Endothelial cell (in vitro differentiated cells): ENCODE data around the gene CLDN20. TPM values are rescaled to one million over a fixed set of nuclear protein-coding genes. Genes with fewer than 3 reads are reported as not detected.

ENCODE experiments used
- DNase-seq: peaks from one replicate; pipeline ENCODE4 v3.0.0; 2021; ENCODE audit warnings: low spot score
- H3K27ac Mint-ChIP-seq: one replicate; pipeline ENCODE4 v1.8.0; 2021; ENCODE audit warnings: mixed read lengths, inconsistent platforms; ENCODE audit not compliant: unreplicated experiment
- H3K27me3 Mint-ChIP-seq: one replicate; pipeline ENCODE4 v1.8.0; 2021; ENCODE audit warnings: mild to moderate bottlenecking, moderate library complexity, mixed read lengths, inconsistent platforms; ENCODE audit not compliant: unreplicated experiment
- H3K36me3 Mint-ChIP-seq: one replicate; pipeline ENCODE4 v1.8.0; 2021; ENCODE audit warnings: mild to moderate bottlenecking, low read depth, mixed read lengths, inconsistent platforms; ENCODE audit not compliant: unreplicated experiment
- H3K4me1 Mint-ChIP-seq: one replicate; pipeline ENCODE4 v1.8.0; 2021; ENCODE audit warnings: mild to moderate bottlenecking, mixed read lengths, inconsistent platforms; ENCODE audit not compliant: unreplicated experiment
- H3K4me3 Mint-ChIP-seq: one replicate; pipeline ENCODE4 v1.8.0; 2021; ENCODE audit warnings: mild to moderate bottlenecking, mixed read lengths, inconsistent platforms; ENCODE audit not compliant: unreplicated experiment
- H3K9me3 Mint-ChIP-seq: one replicate; pipeline ENCODE4 v1.8.0; 2021; ENCODE audit warnings: mixed read lengths, inconsistent platforms; ENCODE audit not compliant: unreplicated experiment
- total RNA-seq: library from RNA; stranded (reverse); fragmentation: NEBNext Ultra II Directional; extraction: Animal tissue kit (Norgen Biotek cat#: 25700); gene quantifications from one replicate; pipeline ENCODE4 v1.2.1, GENCODE V29; 2021; ENCODE audit not compliant: unreplicated experiment
- TF ChIP-seq, protein P1 (sequence below): fragments of 200-600 bp; sonication (generic); IDR thresholded peaks from one replicate; pipeline ENCODE4 v1.5.0; 2021; ENCODE audit warnings: antibody characterized with exemption; ENCODE audit not compliant: unreplicated experiment

CLDN20 gene
- total RNA-seq, 1 donor from 2014 or later = 0.23 TPM

DNA sequence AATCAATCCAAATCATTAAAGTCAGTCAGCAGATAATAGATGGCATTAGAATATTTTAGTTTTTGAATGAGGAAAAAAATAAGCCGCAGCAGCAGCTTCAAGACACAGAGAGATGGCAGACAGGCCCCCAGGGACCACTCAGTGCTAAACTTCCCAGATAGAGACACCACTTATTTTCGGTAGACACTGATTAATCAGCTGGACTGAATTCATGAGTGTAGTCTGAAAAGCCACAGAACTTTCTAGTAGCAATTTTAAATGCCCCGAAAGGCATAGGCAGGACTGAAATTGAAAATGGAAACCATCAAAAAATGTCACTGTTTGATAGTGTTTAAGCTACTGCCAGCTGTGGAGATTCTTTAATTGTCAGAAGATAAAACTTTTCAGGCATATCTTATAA lies 3.1 kb upstream of the CLDN20 start:
- Mint-ChIP-seq H3K4me1 (peaks cover 36% of the 10 kb centered on the region), H3K27ac (peak overlapping the region; percentile 91), H3K4me3 (no peak overlapping the region), H3K9me3 (no peaks in the 10 kb centered on the region), H3K36me3 (peaks cover 24% of the 10 kb centered on the region), H3K27me3 (peaks cover 6% of the 10 kb centered on the region)
- TF ChIP-seq, protein P1, sequence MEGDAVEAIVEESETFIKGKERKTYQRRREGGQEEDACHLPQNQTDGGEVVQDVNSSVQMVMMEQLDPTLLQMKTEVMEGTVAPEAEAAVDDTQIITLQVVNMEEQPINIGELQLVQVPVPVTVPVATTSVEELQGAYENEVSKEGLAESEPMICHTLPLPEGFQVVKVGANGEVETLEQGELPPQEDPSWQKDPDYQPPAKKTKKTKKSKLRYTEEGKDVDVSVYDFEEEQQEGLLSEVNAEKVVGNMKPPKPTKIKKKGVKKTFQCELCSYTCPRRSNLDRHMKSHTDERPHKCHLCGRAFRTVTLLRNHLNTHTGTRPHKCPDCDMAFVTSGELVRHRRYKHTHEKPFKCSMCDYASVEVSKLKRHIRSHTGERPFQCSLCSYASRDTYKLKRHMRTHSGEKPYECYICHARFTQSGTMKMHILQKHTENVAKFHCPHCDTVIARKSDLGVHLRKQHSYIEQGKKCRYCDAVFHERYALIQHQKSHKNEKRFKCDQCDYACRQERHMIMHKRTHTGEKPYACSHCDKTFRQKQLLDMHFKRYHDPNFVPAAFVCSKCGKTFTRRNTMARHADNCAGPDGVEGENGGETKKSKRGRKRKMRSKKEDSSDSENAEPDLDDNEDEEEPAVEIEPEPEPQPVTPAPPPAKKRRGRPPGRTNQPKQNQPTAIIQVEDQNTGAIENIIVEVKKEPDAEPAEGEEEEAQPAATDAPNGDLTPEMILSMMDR = no peak
- no peak for DNase-seq

DNA sequence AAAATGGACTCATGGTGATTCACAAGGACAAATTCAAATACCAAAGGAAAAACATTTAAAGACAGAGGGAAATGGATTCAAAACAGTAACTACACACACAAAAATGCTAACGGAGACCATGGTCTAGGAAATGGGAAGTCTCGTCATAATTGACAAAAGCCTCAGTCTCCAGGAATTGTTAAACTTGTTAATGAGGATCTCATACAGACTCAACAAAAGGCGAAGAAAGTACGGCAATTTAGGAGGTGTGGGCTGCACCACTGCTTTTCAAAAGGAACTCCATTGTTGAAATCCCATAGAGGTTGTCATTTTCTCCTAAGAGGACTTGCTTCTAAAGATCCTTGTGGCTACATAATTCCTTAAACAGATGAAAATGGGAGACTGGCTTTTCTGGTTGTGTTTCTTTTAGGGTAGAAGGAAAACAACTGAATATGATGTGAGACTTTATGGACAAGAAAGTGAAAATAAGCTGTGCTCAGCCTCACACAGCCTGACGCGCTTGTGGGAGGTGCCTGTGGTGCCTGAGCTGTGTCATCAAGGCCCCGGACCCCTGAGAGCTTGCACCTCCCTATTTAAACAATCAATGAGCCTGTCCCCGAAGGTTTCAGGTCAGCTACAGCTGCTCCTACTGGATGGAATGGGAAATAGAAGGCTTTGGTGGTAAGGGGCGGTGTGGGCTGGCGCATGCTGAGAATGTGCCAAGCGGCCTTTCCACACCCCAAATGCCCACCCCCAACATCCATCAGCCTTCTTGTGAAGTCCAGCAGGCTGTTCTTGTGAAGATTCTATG lies 2.5 kb upstream of the CLDN20 start:
- H3K9me3 Mint-ChIP-seq = no peaks in the 10 kb centered on the region
- H3K36me3 Mint-ChIP-seq = peaks cover 24% of the 10 kb centered on the region
- H3K27ac Mint-ChIP-seq = peak overlapping the region; percentile 91
- H3K4me3 Mint-ChIP-seq = no peak overlapping the region
- TF ChIP-seq, protein P1 = no peak
- no peak for DNase-seq
- H3K27me3 Mint-ChIP-seq = peaks cover 6% of the 10 kb centered on the region
- peaks cover 36% of the 10 kb centered on the region for H3K4me1 Mint-ChIP-seq

DNA sequence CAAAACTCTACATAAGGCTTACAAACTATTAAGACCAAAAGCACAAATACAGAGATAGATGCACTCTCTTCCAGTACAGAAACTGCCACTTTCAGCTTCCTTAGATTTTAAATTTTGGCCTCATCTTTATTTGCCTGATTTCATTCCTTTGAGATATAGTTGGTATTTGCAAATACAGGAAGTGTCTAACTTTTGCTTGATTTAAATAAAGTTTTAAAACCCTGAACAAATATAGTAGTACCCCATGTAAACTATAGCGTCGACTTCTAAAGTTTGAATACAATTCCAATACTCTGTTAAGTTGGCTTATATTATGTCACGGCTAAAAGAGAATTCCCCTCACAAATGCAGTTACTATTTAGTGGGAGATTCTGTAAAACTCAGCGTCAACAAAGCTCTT lies 1.2 kb upstream of the CLDN20 start:
- H3K4me3 Mint-ChIP-seq = peak overlapping the region; percentile 66
- no peaks in the 10 kb centered on the region for H3K9me3 Mint-ChIP-seq
- H3K27me3 Mint-ChIP-seq = peaks cover 6% of the 10 kb centered on the region
- no peak for DNase-seq
- H3K4me1 Mint-ChIP-seq = peaks cover 36% of the 10 kb centered on the region
- peak overlapping the region; percentile 95 for H3K27ac Mint-ChIP-seq
- TF ChIP-seq, protein P1 = no peak
- peaks cover 22% of the 10 kb centered on the region for H3K36me3 Mint-ChIP-seq

DNA sequence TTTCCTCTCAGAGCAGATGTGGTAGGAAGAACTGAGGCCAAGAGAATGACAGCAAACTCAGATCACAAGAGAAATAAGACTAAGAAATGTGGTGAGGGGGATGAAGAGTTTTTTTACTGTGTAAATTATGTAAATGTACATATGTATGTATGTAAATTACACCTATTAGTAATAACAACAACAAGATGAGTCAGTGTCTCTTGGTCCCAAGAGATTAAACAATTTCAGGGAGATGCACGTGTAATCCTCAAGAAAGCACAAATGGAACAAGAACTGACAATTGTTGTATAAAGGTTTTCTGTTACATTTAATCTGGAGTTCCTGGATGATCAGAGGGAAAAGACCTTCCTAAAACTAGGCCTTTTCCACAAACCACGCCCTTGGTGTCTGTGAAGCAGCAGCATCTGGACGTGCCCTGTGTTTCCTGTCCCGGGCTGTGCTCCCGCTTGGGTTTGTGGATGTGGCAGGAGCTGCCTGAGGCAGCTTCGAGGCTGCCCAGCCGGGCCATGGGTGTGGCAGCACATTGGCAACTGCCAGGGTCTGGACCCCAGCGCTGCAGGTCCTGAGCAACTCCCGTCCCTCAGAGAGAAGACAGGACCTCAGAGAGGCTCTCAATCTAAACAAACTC lies 994 bp downstream of the CLDN20 start:
- H3K27me3 Mint-ChIP-seq = peaks cover 6% of the 10 kb centered on the region
- H3K36me3 Mint-ChIP-seq = peaks cover 17% of the 10 kb centered on the region
- H3K27ac Mint-ChIP-seq = peak overlapping the region; percentile 12
- no peak for DNase-seq
- TF ChIP-seq, protein P1 = no peak
- H3K9me3 Mint-ChIP-seq = no peaks in the 10 kb centered on the region
- H3K4me1 Mint-ChIP-seq = peaks cover 42% of the 10 kb centered on the region
- no peak overlapping the region for H3K4me3 Mint-ChIP-seq
